ENCODE measurements around the gene EMC9.

DNA sequence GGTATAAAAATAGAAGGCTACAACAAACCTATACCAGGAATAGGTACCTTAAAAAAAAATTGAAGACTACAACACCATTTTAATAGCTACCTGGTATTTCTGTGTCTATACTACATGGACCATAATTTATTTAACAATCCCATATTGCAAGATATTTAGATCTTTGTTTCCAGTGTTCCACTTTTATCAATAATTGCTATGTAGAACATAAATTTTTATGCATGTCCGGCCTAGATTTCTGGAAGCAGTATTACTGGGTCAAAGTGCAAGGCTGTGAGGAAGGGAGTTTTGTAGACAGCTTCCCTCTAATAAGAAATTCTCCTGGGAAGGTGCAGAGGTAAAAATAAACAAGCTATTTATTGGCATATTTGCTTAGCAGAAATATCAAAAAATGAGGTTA lies 30.9 kb downstream of the EMC9 start:
- TF ChIP-seq, protein P1, sequence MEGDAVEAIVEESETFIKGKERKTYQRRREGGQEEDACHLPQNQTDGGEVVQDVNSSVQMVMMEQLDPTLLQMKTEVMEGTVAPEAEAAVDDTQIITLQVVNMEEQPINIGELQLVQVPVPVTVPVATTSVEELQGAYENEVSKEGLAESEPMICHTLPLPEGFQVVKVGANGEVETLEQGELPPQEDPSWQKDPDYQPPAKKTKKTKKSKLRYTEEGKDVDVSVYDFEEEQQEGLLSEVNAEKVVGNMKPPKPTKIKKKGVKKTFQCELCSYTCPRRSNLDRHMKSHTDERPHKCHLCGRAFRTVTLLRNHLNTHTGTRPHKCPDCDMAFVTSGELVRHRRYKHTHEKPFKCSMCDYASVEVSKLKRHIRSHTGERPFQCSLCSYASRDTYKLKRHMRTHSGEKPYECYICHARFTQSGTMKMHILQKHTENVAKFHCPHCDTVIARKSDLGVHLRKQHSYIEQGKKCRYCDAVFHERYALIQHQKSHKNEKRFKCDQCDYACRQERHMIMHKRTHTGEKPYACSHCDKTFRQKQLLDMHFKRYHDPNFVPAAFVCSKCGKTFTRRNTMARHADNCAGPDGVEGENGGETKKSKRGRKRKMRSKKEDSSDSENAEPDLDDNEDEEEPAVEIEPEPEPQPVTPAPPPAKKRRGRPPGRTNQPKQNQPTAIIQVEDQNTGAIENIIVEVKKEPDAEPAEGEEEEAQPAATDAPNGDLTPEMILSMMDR (IDR thresholded peaks at IDR 0.05; ENCODE audit: low read length) = no peak
- no peak for TF ChIP-seq EZH2phosphoT487 (IDR thresholded peaks at IDR 0.05; ENCODE audit: low read length)
- TF ChIP-seq EZH2 (optimal IDR thresholded peaks at IDR 0.05; ENCODE audit: low read depth, low read length) = no peak
